ENCODE results near the gene GNA12.
"Not testable (repeated sequence)": the region's sequence is repeated elsewhere in the genome, so short reads cannot be mapped to it uniquely, and the experiment has no call there.

The GNA12 gene

DNA sequence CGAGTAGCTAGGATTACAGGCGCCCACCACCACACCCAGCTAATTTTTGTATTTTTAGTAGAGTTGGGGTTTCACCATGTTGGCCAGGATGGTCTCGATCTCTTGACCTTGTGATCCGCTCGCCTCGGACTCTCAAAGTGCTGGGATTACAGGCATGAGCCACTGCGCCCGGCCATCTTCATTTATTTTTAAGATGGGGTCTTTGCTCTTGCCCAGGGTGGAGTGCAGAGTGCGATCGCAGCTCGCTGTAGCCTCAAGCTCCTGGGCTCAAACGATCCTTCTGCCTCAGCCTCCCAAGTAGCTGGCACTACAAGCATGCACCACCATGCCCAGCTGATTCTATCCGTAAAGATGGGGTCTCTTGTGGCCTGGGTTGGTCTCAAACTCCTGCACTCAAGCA is 116.9 kb downstream of the GNA12 start:
- DNase-seq (ENCODE audit: low read depth), result not testable (repeated sequence)

DNA sequence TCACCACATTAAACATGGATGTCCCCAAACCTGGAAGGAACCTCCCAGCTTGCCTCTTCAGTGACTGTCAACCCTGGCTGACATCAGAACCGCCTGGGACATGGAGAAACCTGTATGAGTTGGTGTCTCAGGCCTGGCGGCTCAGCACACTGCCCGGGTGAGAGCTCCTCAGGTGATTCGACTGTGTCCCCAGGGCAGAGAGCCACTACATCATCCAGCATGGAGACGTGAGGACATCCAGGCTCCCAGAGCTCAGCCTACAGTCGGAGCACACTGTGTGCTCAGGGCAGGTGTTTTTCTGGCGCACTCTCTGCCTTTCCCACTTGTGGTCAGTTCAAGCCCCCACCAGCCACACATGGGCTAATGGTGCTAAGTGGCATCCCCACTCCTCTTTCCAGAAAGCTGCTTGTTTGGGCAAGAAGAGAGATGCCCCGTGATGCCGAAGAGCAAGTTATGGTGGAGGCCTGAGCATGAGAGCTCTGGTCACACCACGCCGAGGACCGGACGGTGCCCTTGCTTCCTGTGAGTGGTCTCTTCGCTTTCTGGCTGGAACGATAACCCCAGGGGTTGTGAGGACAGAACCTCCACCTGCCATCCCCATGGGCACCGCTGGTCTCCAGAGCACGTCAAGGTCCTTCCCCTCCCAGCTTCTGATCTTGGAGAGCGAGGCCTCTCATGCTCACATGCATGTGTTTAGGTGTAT is 117.6 kb downstream of the GNA12 start:
- DNase-seq (ENCODE audit: low read depth), result no peak

DNA sequence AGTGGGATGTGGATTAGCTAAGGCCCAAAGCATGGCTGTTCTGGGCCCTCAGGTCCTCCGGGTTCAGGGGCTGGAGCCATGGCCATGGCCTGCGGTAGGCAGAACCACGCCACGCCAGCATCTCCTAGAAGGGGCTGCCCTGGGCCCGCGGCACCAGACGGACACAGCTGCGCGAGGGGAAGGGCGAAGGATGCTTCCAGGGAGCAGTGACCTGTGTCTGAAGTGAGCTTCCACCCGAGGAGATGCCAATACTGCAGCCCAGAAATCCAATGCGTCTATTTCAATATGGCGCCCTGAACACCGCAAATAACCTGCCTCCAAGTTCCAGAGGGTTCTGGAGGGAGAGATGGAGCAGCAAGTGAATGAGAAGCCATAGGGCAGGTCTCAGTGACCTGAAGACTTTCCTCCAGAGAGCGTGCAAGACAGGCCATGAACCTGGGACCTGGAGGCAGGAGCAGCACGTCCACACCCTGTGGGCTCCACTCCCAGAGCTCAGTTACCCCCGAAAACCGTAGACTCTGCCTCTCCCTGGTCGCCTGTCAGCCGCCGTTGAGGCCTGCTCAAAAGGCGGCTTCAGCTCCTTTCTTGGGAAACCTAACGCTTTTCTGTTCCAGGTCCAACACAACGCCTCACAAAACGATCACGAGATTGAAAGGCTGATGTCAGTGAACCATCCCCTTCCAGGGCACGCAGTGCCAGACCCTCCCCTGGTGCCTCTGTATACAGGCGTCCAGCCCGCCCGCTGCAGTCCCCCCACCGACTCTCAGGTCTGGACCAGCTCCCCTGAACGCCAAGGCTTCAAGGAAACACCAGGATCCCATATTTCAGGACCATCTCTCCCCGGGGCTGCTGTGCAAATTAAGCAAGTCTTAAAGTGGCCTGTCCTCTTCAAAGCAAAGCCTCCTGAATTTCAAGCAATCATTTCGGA is 118.7 kb downstream of the GNA12 start:
- DNase-seq (ENCODE audit: low read depth), result no peak

DNA sequence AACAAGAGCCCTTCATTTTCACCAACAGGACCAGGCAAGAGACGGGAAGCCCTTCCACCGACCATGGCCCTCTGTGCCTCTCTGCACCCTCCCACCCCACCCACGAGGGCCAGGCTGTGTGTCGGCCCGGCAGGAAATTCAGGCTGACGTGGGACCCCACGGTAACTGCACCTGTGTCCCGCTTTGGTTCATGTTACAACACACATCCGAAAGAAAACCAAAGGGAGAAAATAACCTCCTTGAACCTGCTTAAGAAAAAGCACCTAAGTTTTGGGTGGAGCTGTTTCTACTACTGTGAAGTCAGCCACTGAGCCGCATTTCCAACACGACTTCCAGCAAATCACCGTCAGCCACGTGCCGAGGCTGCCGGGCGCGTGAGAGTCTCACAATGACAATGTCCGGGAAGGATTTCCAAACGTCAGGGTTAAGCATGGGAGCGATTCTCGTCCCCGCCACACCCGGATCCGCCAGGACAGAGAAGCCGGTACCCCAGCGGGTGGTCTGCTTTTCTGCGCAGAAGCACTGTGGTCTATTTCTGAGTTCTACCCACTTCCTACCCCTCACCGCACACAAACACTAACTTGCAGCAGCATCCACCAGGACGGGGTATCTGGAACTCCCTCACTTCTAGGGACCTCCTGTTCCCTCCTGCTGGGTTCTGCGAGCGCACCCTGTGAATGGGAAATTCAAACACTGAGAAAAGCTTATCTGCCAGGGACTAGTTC is 119.5 kb downstream of the GNA12 start:
- DNase-seq (ENCODE audit: low read depth), result no peak

DNA sequence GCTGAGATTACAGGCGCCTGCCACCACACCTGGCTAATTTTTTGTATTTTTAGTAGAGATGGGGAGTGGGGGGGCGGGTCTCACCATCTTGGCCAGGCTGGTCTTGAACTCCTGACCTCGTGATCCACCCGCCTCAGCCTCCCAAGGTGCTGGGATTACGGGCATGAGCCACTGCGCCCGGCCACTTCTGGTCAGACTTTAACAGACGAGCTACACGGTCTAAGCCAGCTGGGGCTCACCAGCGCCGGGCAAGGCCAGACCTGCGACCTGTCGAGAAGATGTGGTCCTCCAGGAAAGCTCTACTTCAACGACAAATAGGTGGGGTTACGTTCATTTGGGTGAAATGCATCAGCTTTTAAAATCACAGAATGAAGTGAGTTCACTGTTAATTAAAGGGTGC is 120.1 kb downstream of the GNA12 start:
- not testable (repeated sequence) for DNase-seq (ENCODE audit: low read depth)

DNA sequence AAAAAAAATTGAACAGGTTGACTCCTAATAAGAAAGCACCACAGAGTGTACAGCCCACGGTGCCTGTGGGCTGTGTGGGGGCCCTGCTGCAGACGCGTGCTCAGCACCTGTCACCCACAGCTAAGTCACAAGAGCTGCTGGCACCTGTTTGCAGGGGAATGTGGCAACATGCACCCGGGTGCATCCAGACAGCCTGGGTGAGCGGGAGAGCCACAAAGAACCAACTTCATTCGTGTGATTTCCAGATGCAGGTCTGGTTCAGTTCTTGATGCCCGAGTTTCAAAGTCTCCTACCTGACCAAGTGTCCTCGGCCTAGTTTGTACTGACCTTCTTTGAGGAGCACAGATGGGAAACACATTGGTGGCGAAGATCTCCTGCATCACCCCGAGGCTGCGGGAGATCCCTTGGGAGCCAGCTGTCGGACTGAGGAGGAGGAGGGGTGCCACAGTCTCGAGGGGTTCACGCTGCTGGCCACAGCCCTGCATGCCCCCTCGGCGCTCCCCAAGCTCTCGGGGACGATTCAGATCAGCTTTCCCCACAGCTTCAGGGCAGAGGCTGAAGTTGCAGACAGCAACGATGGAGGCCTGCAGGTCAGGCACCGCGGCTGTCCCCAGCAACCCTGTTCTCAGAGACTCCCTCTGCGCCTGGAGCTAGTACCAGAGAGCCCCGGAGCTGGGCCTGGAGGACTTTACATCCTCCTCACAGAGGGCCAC is 120.8 kb downstream of the GNA12 start:
- no peak for DNase-seq (ENCODE audit: low read depth)

DNA sequence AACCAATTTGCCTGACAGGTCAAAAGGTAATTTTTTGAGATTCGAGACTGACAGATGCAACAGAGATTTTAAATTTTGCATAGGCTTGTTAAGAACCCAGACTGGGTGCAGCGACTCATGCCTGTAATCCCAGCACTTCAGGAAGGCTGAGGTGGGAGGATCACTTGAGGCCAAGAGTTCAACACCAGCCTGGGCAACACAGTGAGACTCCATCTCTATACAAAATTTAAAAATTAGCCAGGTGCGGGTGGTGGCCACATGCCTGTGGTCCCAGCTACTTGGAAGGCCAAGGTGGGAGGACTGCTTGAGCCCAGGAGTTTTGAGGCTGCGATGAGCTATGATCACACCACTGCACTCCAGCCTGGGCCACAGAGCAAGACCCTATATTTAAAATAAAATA is 121.5 kb downstream of the GNA12 start:
- no peak for DNase-seq (ENCODE audit: low read depth)

DNA sequence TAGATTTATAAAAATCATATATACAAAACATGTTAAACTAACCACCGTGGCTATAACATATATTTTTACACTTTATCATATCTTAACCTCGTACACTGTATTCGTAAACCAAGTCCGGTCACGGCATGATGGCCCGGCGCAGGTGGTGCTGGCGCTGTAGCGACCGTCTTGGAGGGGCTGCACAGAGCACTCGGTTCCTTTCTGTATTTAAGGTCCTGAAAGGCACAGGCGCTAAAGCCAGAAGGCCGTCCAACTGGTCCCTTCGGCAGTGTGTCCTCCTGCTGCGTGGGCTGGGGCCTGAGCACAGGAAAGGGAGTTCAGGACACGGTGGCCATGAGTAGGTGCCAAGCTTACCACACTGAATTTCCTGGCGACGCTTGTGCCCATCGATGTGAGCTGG is 122.3 kb downstream of the GNA12 start:
- DNase-seq (ENCODE audit: low read depth), result no peak

DNA sequence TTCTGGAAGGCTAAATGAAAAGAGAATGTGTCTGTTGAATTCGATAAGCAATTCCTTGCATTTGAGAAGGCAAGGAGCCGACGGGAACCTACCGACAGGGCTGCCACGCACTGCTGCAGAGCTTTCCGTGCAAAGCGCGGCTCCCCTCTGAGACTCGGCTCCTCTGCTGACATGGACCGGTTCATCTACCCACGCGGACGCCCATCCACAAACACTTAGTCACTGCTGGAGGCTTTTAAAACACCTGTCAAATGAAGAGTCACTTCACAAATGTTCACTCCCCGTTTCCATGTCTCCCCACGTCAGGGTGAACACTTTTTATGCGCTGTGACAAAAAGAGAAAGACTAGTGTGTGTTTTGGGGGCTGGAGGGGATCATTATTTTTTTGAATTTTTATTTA is 124.1 kb downstream of the GNA12 start:
- DNase-seq (ENCODE audit: low read depth), result no peak

DNA sequence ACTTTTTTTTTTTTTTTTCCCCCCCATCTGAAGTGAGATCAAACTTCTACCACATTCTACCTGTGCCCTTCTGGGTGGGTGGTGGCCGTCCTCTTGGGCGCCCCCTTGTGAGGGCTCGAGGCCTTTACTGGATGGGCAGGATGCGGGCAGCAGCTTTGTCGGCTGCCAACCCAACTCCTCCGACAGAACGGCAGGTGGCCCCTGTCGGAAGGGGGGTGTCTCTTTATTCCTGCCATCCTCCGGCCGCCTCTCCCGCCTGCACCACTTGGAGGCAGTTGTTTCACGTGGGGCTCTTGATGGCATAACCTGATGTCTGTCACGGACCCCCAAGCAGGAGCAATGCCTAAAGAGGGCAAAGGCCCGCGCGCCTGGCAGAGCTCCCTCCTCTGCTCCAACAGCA is 125.1 kb downstream of the GNA12 start:
- DNase-seq (ENCODE audit: low read depth), result no peak

DNA sequence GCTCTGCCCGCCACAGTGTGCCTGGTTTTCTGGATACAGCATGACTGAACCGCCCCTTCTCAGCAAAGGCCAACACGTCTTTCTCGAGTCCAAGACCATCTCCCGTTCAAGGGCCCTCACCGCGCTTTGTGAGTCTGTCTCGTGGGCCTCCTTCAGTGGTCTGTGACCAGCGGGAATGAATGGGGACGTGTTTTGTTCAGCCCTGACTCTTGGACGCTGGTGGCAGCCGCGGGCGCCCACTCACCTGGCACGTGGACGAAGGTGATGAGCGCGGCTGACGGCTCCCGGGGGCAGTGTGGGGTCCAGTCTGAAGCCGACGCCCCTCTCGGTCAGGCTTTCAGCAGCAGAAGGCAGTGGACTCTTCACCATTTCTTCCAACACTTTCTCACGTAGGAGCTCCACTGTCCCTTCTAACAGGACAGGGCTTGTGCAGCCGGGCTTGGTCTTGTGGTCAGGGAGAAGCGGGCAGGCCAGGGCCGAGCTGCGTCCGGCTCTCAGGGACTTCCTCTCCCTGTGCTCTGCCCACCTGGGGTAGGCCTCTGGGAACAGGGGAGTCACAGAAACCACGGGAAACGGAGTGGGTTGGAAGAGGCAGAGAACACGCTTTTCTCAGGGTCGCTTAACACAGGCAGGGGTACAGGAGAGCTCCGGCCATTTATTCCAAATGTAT is 125.7 kb downstream of the GNA12 start:
- DNase-seq (ENCODE audit: low read depth), result no peak

DNA sequence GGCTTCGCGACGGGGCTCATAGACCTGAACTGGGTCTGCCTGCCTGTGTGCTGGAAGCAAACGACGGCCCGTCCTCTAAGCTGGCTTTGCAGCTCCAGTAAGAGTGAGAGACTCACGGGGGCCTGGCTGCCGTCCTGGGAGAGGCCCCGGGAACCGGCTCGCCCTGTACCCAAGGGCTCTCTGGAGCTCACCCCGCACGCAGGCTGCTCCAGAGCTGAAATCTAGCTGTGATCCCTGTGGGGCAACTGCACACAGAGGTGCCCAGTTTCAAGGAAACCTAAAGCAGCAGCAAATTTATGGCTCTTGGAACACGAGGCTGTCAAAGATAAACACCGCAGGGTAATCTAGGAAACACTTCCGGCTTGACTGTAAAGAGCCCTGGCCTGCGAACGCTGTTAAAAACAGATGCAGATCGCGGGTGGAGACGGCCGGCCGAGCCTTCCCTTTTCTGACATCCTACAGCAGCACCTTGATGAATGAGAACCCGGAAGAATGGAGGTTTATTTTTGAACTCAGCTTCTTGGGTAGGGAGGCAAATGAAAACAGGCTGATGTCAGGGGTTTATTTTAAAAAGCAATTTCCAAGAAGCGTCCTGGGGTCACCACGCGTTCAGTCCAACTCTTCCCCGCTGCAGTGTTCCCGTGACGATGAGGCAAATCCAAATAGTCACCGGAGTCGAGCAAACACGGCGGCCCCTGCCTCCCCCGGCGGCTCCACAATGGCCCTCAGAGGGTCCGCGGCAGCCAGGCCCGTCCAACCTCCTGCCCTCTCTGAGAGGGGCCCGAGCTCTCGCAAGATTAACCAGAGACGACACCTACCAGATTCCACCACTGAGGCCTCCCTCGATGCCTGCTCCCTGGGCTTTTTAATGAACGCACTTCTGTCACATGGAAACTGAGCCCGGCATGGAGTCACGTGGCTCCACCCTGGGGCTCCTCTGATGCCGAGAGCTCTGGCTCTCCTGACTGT is 126.5 kb downstream of the GNA12 start:
- DNase-seq (ENCODE audit: low read depth), result peak; percentile 85

DNA sequence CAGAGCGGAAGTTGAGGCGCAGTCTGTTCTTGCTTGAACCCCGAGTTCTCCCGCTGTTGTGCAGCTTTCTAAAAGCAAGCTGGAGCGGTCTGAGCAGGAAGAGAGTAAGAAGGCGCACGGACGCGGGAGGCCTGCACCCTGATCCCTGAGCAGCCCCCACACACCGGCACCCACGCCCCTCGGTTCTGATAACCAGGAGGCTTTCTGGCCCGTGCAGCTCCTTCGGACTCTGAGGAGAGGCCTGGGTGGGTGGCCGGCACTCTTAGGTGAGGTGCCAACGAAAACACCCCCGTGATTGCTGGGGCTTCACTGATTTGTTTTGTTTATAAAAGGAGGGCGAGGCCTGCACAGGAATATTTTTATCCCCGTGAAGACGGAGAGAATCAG is 127.2 kb downstream of the GNA12 start:
- no peak for DNase-seq (ENCODE audit: low read depth)

DNA sequence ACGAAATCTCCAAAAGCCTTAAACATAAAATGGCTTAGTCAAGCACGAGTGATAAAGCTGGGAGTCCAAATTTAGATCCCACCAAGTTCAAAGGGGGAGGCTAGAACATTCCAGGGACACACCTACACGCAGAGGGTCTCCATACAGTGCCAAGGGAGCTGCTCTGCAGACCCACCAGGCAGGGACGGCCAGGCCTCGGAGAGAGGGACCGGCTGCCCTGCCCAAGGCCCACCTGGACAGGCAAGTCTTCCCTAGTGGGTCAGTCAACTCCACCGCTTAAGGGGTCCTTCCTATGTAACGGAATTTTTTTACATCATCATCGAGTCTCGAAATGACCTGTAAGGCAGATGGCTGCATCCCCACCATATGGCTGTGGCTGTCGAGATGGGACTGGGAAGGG is 127.6 kb downstream of the GNA12 start:
- DNase-seq (ENCODE audit: low read depth), result no peak

DNA sequence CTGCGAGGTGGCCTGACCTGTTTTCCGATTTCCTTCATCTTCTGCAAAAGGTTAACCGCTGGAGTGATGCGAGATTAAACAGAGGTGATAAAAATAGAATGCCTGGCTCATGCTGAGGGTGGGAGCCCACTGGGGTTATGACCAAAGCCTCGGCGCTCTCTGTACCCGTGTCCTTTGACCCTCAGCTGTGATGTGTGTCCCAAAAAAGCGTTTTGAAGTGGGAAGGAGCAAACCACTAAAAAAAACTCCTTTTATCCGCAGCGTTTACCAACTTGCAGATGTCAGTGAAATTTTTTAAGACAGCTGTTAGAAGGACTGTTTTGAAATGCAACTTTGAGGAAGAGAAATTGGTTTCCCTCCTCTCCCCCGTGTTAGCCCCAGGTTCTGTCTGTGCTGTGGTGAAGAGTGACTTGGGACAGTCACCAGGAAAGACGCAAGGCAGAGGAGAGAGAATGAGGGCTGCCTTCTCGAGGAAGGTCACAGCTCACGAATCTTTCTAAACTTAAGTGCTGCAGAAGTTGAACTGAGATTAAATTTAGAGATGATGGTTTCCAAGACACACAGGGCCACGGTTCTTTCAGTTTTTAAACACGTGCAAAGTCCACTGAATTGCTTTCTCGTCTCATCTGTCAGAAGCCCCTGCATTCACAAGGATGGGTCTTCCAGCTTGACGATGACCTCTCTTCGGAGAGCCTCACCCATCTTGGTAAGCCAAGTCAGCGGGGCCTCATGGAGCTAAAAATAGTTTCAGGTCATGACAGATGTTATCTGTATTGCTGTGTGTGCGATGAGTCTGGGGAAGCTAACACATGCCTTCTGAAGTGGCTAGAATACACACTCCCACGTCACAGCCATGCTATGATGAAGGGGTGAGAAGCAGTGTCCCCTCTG is 128.5 kb downstream of the GNA12 start:
- peak; percentile 18 for DNase-seq (ENCODE audit: low read depth)

DNA sequence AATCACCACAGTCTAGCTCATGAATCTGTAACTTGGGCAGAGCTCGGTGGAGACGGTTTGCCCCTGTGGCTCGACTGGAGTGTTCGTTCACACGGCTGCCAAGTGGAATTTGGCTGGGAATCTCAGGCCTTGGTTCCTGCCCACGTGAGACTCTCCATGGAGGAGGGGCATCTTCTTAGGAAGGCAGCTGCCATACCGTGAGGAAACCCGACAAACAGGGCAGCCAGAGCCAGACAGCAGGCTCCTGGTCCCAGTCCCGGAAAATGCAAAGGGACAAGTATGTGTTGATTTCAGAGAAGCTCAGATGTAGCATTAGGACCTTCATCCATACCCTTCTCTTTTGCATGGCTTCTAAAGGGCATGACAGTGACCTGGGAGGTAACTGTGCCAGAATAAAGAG is 129.5 kb downstream of the GNA12 start:
- DNase-seq (ENCODE audit: low read depth), result no peak

DNA sequence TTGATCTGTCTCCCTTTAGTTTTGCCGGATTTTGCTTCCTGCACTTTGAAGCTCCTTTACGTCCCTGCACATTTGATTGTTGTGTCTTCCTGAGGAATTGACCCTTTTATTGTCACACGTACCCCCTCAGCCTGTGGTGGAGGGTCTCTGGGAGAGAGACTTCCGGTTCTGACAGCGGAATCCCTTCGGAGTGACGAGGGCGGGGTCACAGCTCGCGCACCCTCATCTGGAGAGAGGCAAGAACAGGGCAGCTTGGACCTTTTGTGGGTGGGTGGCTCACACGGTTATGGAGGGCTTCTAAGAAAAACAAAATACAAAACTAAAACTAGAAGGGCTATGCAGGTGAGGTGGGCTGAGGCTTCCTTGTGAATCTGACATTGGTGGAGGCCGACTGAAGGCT is 130.1 kb downstream of the GNA12 start:
- DNase-seq (ENCODE audit: low read depth), result no peak

DNA sequence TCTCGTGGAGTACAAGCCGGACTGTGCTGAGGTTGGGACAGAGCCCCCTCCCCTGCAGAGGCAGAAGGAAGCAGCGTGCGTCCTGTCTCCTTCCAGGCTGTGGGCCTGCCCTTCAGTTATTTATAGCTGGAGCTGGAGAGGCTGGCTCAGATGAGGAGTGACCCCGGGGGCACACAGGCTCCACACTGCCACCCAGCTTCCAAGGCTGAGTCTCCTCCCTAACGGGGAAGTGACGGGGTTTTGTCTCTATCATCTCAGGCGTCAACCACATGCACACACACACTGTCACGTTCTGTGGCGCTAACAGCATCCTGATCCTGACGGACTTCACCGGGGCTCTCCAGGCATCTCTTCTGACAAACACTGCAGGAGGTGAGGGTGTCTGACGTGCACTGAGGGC is 130.7 kb downstream of the GNA12 start:
- no peak for DNase-seq (ENCODE audit: low read depth)

DNA sequence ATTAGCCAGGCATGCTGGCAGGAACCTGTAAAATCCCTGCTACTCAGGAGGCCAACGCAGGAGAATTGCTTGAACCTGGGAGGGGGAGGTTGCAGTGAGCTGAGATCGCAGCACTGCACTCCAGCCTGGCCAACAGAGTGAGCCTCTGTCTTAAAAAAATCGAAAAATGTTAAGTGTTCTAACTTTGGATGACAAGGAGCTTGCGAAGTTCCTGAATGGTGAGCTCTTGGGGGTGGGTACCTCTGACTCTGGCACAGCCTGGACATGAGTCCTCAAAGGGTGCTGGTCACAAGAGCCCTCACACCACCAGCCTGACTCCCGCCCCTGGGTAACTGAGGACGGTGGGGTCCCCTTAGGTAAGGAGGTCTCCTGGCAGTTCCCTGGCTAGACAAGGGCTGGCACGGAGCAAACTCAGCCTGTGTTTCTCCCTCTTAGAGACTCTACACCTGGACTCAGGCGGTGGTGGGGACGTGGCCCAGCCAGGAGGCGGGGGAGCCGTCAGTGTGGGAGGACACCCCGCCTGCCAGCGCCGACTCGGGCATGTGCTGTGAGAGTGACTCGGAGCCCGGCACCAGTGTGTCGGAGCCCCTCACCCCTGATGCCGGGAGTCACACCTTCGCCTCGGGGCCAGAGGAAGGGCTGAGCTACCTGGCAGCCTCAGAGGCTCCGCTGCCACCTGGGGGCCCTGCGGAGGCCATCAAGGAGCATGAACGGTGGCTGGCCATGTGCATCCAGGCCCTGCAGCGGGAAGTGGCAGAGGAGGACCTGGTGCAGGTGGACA is 132.0 kb downstream of the GNA12 start:
- no peak for DNase-seq (ENCODE audit: low read depth)
